Spinal cord (tissue), 10 donors: ENCODE data around the gene HYAL3. TPM values are rescaled to one million over a fixed set of nuclear protein-coding genes. Genes with fewer than 3 reads are reported as not detected.

ENCODE experiments used
- DNase-seq, 6 donors: peaks; one replicate each; pipeline versions ENCODE4 v3.0.0 to v3.0.0-alpha.2; 2013 to 2015; ENCODE audit warnings: low spot score in 6 of 6, low read depth in 4 of 6
- H3K27ac ChIP-seq: one replicate; pipeline ENCODE4 v1.5.1; 2013; ENCODE audit warnings: low read depth, low read length, control low read depth
- H3K27me3 ChIP-seq: one replicate; pipeline ENCODE4 v1.6.1; 2013; ENCODE audit warnings: low read length; ENCODE audit not compliant: control insufficient read depth, insufficient read depth
- H3K36me3 ChIP-seq: one replicate; pipeline ENCODE4 v1.6.1; 2013; ENCODE audit warnings: low read length; ENCODE audit not compliant: control insufficient read depth, insufficient read depth
- H3K4me1 ChIP-seq: one replicate; pipeline ENCODE4 v1.6.1; 2013; ENCODE audit warnings: low read length; ENCODE audit not compliant: control insufficient read depth, insufficient read depth
- H3K4me3 ChIP-seq: one replicate; pipeline ENCODE4 v1.5.1; 2013; ENCODE audit warnings: low read depth, low read length, control low read depth
- H3K9me3 ChIP-seq: one replicate; pipeline ENCODE4 v1.6.1; 2013; ENCODE audit warnings: low read length; ENCODE audit not compliant: control insufficient read depth, insufficient read depth
- WGBS: methylation state at CpG from one replicate; pipeline ENCODE4 v1.1.5; 2013; ENCODE audit warnings: missing lambda C conversion rate; ENCODE audit not compliant: insufficient coverage; 5-methylcytosine and 5-hydroxymethylcytosine counted together
- polyA plus RNA-seq, 2 donors: library from polyadenylated mRNA; unstranded; fragments of 120-200 nt; gene quantifications; one replicate each; pipeline ENCODE4 v1.2.1, GENCODE V29; 2013; ENCODE audit not compliant: insufficient read length in 2 of 2
- total RNA-seq, 2 donors: library from RNA; depleted of rRNA in 1 of 2; stranded (reverse); fragments of 120-200 nt in 1 of 2; fragments of >200 nt in 1 of 2; gene quantifications; one replicate each; pipeline versions ENCODE4 v1.2.3 to v1.2.4, GENCODE V29; 2013 to 2014
- donor health status: healthy.

Gene HYAL3
- total and polyA plus RNA-seq, 4 donors: 4.2 to 14.2 (median 11.9) TPM

GRCh38 chr3:50340448-50341329, 41.5 kb upstream of the HYAL3 start, which contains the start of gene RASSF1:
TSS of gene RASSF1 (minus strand) at chr3:50340836. CDS start at chr3:50340805, 31 bp downstream.
- peaks cover 21% of the 10 kb centered on the region for H3K27me3 ChIP-seq
- H3K36me3 ChIP-seq: peaks cover 23% of the 10 kb centered on the region
- H3K4me1 ChIP-seq: peaks cover 59% of the 10 kb centered on the region
- 11% methylated on average over 83 of the region's 85 CpGs for WGBS
- peak in 1 of 6 donors; percentile 56 for DNase-seq
- H3K27ac ChIP-seq: peak within 1 kb of the TSS; percentile 33
- H3K4me3 ChIP-seq: peak within 1 kb of the TSS; percentile 40
- no peaks in the 10 kb centered on the region for H3K9me3 ChIP-seq

- no peak for DNase-seq
- 34% methylated on average over 8 of the region's 9 CpGs for WGBS
- Histone ChIP-seq H3K9me3 (no peaks in the 10 kb centered on the region), H3K27ac (peak overlapping the region; percentile 27), H3K36me3 (peaks cover 23% of the 10 kb centered on the region), H3K4me3 (peak overlapping the region; percentile 40), H3K4me1 (peaks cover 58% of the 10 kb centered on the region), H3K27me3 (peaks cover 17% of the 10 kb centered on the region)
Observed at GRCh38 chr3:50340147-50340447, 40.9 kb upstream of the HYAL3 start.

GRCh38 chr3:50339485-50340146, 40.4 kb upstream of the HYAL3 start:
- H3K4me3 ChIP-seq: peak overlapping the region; percentile 40
- WGBS: 85% methylated on average over 10 of the region's 14 CpGs
- DNase-seq: no peak
- peaks cover 56% of the 10 kb centered on the region for H3K4me1 ChIP-seq
- peak overlapping the region; percentile 27 for H3K27ac ChIP-seq
- H3K9me3 ChIP-seq: no peaks in the 10 kb centered on the region
- peaks cover 23% of the 10 kb centered on the region for H3K36me3 ChIP-seq
- peaks cover 16% of the 10 kb centered on the region for H3K27me3 ChIP-seq

DNA sequence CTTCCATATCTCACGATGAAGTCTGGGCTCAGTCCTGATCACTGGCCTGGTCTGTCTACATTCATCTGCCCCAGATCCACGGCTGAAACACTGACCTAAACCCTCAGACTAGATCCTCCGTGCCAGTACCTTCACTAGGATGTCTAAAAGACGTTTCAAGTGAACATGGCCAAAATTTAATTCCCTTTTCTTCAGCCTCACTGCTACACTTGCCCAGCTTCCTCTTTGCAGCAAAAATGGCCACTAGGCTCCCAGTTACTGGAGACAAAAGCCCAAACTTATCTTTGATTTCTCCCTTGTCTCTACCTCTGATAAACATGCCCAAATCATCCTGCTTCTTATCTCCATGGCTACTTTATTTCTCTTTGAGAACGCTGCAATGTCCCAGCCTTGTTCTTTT, 39.8 kb upstream of the HYAL3 start:
- 87% methylated on average over 5 of the region's 5 CpGs for WGBS
- Histone ChIP-seq H3K9me3 (no peaks in the 10 kb centered on the region), H3K27ac (peak overlapping the region; percentile 54), H3K4me3 (no peak overlapping the region), H3K36me3 (peaks cover 23% of the 10 kb centered on the region), H3K27me3 (peaks cover 16% of the 10 kb centered on the region), H3K4me1 (peaks cover 56% of the 10 kb centered on the region)
- no peak for DNase-seq

- Histone ChIP-seq H3K4me1 (peaks cover 53% of the 10 kb centered on the region), H3K36me3 (peaks cover 20% of the 10 kb centered on the region)
- WGBS: under 1% methylated on average over 79 of the region's 79 CpGs
Observed at GRCh38 chr3:50337175-50337861, 38.1 kb upstream of the HYAL3 start.

GRCh38 chr3:50336452-50337174, 37.4 kb upstream of the HYAL3 start:
- Histone ChIP-seq H3K9me3 (no peaks in the 10 kb centered on the region), H3K27me3 (peaks cover 13% of the 10 kb centered on the region), H3K4me3 (peak overlapping the region; percentile 85), H3K36me3 (peaks cover 21% of the 10 kb centered on the region), H3K27ac (peak overlapping the region; percentile 95), H3K4me1 (peaks cover 51% of the 10 kb centered on the region)
- 0% methylated on average over 31 of the region's 31 CpGs for WGBS
- peak in 1 of 6 donors; percentile 34 for DNase-seq

More at GRCh38 chr3:50337175-50337861, 38.1 kb upstream of the HYAL3 start:
- H3K27me3 ChIP-seq: peaks cover 16% of the 10 kb centered on the region
- no peaks in the 10 kb centered on the region for H3K9me3 ChIP-seq
- peak overlapping the region; percentile 95 for H3K27ac ChIP-seq
- peak; percentile 92 to 99 (median 96) for DNase-seq
- peak overlapping the region; percentile 85 for H3K4me3 ChIP-seq

DNA sequence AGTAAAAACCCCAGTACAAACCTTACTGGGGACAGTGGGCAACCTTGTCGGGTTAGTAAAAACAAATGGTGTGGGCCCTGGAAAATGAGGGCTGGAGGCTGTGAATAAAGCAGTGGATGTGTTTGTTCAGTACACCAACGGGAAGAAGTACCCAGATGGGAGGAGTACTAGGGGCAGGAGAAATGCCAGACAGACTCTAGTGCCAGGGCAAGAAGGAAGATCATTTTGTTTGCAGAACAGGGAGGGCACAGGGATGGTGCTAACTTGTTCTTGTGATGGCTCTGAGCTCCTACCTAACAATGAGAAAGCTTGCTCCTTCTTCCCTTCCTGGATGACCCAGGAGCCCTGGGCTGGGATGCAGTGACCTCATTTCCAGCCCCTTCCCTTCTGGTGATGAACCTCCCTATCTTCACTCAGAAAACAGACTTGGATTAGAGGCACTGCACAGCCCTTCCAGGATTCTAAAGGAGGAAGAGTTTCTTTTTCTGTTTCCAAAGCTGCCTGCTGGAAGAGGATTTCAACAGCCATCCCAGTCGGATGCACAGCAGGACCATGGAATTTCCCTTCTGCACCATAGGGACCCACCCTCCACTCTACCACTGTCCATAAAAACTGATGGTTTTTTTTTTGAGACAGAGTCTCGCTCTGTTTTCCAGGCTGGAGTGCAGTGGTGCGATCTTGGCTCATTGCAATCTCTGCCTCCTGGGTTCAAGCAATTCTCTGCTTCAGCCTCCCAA, 35.3 kb upstream of the HYAL3 start:
- WGBS: 79% methylated on average over 5 of the region's 5 CpGs
- peaks cover 35% of the 10 kb centered on the region for H3K36me3 ChIP-seq
- H3K27me3 ChIP-seq: no peaks in the 10 kb centered on the region
- DNase-seq: no peak
- peaks cover 33% of the 10 kb centered on the region for H3K4me1 ChIP-seq
- peak overlapping the region; percentile 29 for H3K27ac ChIP-seq
- no peaks in the 10 kb centered on the region for H3K9me3 ChIP-seq
- H3K4me3 ChIP-seq: no peak overlapping the region

DNA sequence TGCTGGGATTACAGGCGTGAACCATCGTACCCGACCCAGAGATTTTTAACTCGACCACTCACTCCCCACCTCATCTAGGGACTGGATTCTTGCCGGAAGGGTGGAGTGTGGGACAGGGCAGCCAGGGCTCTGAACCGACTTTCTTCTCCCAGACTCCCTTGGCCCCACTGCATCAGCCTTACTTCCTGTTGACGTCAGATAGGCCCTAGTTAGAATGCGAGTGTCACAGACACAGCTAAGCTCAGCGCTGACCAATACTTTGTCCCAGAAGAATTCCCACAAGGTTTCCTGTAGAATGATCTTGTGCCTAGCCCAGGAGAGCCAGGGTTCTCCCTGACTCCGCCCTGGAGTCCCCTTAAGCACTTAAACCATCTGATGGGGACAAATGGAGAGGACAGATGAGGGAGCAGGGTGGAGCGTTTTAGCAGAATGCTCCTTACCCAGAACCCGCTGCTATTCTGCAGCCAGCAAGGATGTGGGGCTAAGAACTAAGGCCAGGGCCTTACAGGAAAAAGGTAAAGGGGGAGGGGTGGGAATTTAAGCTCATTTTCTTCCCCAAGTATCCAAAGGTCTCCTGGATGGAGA, 34.6 kb upstream of the HYAL3 start:
- Histone ChIP-seq H3K27ac (peak overlapping the region; percentile 29), H3K27me3 (no peaks in the 10 kb centered on the region), H3K4me3 (no peak overlapping the region), H3K9me3 (no peaks in the 10 kb centered on the region), H3K36me3 (peaks cover 40% of the 10 kb centered on the region), H3K4me1 (peaks cover 32% of the 10 kb centered on the region)
- DNase-seq: no peak
- 84% methylated on average over 5 of the region's 12 CpGs for WGBS
